GM19023 (cell line): ENCODE data around the gene NDUFA11.

Experiments
- ATAC-seq: cut with Tn5 transposase; IDR thresholded peaks from one replicate; pipeline ENCODE4 v1.9.1; 2021; ENCODE audit warnings: mild to moderate bottlenecking, moderate library complexity; ENCODE audit not compliant: unreplicated experiment

NDUFA11 gene

GRCh38 chr19:5910638-5910907 lies 7.0 kb upstream of the NDUFA11 start:
- no peak for ATAC-seq

GRCh38 chr19:5908773-5909442 lies 5.3 kb upstream of the NDUFA11 start:
- no peak for ATAC-seq

GRCh38 chr19:5907241-5907640 lies 3.7 kb upstream of the NDUFA11 start:
- ATAC-seq = no peak

- ATAC-seq = no peak
Measured at GRCh38 chr19:5905114-5905778, 1.7 kb upstream of the NDUFA11 start.

- ATAC-seq = peak; percentile 79
Measured at GRCh38 chr19:5904352-5905113, 943 bp upstream of the NDUFA11 start, which contains the start of gene VMAC. Gene VMAC (plus strand): TSS chr19:5904872. CDS start chr19:5904891, 19 bp downstream.

- ATAC-seq = no peak
Measured at GRCh38 chr19:5903056-5903623, 450 bp downstream of the NDUFA11 start.

- no peak for ATAC-seq
Measured at GRCh38 chr19:5900976-5901375, 2.6 kb downstream of the NDUFA11 start.

- ATAC-seq = no peak
Measured at GRCh38 chr19:5899728-5900526, 3.7 kb downstream of the NDUFA11 start.

- no peak for ATAC-seq
Measured at GRCh38 chr19:5897189-5897969, 6.2 kb downstream of the NDUFA11 start.

- no peak for ATAC-seq
Measured at GRCh38 chr19:5896365-5897076, 7.1 kb downstream of the NDUFA11 start.

- ATAC-seq = no peak
Measured at GRCh38 chr19:5895890-5896289, 7.7 kb downstream of the NDUFA11 start.

GRCh38 chr19:5895409-5895808 lies 8.2 kb downstream of the NDUFA11 start:
- ATAC-seq = no peak

GRCh38 chr19:5894704-5895349 lies 8.8 kb downstream of the NDUFA11 start:
- ATAC-seq = no peak

- ATAC-seq = no peak
Measured at GRCh38 chr19:5893907-5894703, 9.5 kb downstream of the NDUFA11 start.

- no peak for ATAC-seq
Measured at GRCh38 chr19:5893296-5893903, 10.2 kb downstream of the NDUFA11 start.

- no peak for ATAC-seq
Measured at GRCh38 chr19:5892772-5893275, 10.8 kb downstream of the NDUFA11 start.

- no peak for ATAC-seq
Measured at GRCh38 chr19:5891938-5892771, 11.4 kb downstream of the NDUFA11 start.
